ENCODE data around the gene COL4A6.

DNA sequence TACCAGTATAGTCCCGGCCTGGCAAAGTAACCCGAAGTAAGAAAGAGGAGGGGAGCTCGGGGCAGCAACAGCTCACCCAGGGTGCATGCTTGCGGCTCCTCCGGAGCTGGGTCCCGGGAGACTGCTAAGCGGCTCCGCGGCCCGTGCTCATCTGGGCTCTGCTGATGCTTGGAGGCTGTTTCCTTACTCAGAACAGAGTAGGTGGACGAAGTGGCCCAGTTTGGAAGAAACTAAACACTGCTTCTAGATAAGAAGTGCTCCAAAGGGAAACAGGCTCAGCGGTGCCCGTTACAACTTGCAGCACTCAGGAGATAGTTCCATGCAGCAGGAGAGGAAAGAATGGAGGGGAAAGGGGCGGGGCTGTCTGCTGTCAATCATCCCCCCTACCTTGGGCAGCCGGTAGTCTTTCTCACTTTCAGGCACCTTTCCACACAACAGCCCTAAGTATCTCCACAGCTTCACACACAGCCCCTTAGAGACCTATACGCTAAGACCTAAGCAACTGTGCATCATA lies at the start of gene COL4A6:
- no peak for TF ChIP-seq POLR2A (IDR thresholded peaks at IDR 0.05)
- TF ChIP-seq, protein P1, sequence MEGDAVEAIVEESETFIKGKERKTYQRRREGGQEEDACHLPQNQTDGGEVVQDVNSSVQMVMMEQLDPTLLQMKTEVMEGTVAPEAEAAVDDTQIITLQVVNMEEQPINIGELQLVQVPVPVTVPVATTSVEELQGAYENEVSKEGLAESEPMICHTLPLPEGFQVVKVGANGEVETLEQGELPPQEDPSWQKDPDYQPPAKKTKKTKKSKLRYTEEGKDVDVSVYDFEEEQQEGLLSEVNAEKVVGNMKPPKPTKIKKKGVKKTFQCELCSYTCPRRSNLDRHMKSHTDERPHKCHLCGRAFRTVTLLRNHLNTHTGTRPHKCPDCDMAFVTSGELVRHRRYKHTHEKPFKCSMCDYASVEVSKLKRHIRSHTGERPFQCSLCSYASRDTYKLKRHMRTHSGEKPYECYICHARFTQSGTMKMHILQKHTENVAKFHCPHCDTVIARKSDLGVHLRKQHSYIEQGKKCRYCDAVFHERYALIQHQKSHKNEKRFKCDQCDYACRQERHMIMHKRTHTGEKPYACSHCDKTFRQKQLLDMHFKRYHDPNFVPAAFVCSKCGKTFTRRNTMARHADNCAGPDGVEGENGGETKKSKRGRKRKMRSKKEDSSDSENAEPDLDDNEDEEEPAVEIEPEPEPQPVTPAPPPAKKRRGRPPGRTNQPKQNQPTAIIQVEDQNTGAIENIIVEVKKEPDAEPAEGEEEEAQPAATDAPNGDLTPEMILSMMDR (IDR thresholded peaks at IDR 0.05): no peak

All from thyroid gland (tissue), 4 donors.